ENCODE data around the gene SPACA7.

SPACA7 gene

DNA sequence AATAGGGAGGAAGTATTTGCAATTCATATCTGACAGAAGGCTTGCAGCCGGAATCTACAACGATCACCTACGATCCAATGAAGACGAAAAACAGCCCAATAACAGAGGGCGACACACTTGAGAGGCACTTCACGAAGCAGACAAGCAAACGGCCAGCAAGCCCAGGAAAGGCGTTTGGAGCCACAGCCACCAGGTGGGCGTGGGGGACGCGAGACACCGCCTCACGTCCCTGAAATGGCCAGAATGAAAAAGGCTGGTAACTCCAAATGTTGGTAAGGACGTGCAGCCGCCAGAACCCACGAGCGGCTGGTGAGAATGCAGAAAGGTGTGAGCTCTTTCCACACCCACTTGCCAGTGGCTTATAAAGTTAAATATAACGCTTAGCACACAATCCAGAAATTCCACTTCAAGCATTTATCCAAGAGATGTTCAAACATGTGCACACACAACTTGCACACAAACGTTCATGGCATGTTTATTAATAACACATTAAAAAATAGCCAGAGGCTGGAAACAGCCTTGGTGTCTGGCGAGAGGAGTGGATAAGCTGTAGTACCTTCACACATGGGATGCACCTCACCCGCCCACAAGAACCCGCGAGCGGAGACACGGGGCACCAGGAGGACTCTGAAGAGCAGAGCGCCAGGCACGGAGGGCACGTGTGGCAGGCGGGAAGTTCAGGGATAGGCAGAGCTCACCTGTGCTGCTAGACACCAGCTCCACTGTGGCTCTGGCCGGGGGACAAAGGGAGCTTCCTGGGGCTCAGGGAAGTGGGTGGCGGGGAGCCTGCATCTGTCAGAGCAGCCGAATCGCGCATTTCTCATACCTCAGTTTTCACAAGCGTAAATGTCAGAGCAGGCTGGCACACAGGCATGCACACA is 89.3 kb downstream of the SPACA7 start:
- no peak for DNase-seq (ENCODE audit: low read depth in 2 of 2)

DNA sequence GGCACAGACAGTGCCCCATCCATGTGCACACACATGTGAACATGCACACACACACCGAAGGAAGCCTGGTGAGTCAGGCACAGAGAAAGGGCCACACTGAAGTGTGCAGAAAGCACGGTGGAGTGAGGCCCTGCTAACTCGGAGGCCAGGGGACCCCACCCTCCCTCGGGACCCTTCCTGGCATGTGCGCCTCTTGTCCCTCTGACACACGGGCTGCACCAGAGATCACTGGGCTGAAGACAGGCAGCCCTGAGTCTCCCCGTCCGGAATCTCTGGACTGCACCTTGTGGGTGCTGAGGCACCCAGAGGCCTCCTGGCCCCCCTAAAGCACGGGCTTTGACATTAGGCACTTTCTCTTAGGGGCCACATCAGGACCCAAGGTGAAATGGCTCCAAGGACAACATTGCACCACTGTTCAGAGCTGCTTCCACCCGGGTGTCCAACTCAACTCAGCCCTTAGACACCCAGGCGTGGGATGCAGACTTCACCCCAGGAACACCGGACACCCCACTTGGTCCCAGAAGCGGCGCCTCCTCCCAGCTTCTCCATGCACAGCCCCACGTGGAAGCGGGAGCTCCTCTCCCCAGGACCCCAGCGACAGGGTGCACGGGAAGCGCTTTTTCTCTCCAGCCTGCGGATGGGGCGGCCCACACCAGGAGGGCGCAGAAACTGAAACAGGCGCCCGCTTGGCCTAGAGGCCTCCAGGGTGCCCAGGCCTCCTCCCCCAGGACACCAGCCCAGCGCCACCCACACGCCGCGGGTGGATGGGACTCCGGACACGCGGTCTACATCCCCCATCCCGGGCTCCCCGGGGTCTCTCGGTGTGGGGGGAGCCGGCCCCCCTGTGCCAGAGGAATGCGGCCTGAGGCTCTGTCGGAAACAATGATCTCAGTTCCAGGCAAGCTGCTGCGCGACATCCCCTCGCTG is 90.2 kb downstream of the SPACA7 start:
- no peak for DNase-seq (ENCODE audit: low read depth in 2 of 2)

GRCh38 chr13:112467236-112467635 is 91.1 kb downstream of the SPACA7 start:
- no peak for DNase-seq (ENCODE audit: low read depth in 2 of 2)

DNA sequence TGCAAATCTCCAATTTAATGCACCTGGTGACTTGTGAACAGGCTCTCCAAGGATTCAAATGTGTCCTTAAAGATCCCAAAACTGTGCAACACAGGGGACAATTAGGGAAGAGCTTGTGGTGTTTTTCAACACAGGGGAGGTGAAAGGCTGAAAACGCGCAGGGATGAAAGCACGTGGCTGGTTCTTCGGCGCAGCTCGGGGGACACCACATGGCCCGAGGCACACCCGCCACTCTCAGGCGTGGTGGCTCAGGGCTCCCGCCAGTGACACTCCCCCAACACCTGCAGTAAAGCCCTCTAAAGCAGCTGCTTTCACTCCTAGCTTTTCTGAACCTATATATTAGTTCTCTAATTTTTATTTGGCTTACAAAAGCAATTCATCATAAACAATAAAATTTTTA is 91.9 kb downstream of the SPACA7 start:
- DNase-seq (ENCODE audit: low read depth in 2 of 2) = no peak

DNA sequence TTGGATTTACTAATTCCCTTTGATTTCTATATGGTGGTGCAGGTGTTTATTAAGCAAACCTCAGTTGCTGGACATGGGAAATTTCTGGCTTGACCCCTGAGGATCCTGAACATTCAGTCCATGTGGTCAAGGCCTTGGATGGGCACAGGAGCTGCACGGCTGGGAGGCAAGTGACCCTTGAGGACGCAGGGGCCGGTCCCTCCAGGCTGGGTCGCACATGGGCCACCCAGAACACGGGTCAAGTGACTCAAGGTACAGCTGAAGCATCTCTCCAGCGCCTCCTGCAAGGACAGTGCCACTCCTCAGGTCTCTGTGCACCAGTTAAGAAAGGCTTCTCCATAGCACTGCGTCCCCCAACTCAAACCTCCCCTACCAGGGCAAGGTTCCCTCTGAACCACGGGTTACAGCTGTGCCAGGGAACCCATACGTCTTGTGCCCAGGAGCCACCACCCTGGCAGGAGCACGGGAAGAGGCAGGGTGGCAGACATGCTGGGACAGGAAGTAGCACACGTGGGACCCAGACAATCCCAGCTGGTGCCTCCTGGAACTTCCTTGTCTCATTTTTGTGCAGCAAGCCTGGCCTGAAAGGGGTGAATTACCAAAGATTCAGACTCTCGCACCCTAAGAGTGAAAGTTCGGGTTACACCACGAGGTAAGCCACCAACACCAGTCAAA is 93.1 kb downstream of the SPACA7 start:
- no peak for DNase-seq (ENCODE audit: low read depth in 2 of 2)

DNA sequence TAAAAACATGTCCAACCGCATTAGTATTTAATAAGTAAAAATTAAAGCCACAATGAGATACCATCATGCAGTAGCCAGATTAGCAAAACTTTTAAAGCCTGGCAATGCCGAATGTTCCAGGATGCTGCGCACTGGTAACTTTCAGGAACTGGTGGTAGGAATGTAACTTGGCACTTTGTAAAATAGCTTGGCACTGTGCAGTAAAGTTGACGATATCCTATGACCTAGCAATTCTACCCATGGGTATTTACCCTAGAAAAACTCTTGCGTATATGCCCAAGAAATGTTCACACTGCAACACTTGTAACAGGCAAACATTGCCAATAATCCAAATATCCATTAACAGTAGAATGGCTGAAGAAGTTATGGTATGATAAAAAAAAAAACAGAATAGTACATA is 97.7 kb downstream of the SPACA7 start:
- no peak for DNase-seq (ENCODE audit: low read depth in 2 of 2)

GRCh38 chr13:112474869-112475268 is 98.7 kb downstream of the SPACA7 start:
- no peak for DNase-seq (ENCODE audit: low read depth in 2 of 2)

GRCh38 chr13:112475889-112476288 is 99.7 kb downstream of the SPACA7 start:
- no peak for DNase-seq (ENCODE audit: low read depth in 2 of 2)

DNA sequence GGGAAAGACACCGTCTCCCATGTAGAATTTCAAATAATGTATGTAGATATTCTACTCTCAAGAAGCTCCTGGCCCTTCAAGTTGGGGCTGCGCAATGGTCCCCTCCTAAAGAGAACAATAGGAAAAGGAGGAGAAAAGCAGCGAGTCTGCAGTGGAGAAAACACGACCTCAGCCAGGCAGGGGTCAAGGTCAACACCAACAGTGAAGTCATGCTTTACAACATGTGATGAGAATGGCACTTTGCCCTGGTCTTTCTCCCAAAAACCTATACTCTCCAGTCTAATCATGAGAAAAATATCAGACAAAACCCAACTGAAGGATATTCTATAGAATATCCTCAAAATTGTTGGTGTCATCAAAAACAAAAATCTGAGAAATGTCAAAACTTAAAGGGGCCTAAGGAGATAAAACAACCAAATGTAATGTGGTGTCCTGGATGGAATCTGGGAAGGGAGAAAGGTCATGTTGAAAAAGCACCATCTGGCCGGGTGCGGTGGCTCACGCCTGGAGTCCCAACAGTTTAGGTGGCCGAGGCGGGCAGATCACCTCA is 101.0 kb downstream of the SPACA7 start:
- DNase-seq (ENCODE audit: low read depth in 2 of 2) = no peak

DNA sequence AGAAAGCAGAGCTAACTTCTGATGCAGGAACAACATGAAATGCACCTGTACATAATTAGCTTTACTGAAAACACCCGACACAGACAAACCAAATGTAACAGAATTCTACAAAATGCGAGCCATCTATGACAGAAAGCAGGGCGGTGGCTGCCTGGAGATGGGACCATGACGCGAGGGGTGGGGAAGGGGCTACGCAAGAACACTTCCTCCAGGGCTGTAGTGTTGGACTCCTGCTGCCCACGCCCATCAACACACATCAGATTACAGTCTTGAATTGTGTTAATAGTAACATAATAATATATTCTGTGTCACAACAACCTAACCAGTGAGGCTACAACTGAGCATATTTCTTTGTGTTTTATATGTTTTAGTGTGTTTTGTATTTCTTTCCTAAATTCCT is 103.2 kb downstream of the SPACA7 start:
- no peak for DNase-seq (ENCODE audit: low read depth in 2 of 2)

DNA sequence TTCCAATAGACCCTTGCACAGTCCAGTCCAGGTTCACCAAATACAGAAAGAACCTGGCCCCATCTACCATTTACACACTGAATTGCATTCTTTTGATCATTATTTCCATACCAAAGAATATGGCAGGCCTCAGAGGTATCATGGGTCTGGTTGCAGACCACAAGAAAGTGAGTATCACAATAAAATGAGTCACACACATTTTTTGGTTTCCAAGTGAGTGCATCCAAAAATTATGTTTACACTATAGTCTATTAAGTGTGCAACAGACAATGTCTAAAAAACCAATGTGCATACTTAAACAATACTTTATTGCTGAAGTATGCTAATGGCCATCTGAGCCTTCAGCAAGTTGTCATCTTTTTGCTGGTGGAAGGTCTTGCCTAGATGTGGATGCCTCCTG is 105.3 kb downstream of the SPACA7 start:
- DNase-seq (ENCODE audit: low read depth in 2 of 2) = no peak

DNA sequence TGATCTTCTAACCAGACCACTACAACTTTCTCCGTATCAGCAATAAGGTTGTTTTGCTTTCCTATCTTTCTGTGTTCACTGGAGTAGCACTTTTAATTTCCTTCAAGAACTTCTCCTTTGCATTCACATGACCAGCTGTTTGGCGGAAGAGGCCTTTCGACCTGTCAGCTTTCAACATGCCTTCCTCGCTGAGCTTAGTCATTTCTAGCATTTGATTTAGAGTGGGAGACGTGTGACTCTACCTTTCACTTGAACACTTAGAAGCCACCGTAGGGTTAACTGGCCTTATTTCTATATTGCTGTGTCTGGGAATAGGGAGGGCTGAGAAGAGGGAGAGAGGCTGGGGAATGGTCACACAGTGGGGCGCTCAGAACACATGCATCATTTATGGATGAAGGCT is 107.1 kb downstream of the SPACA7 start:
- DNase-seq (ENCODE audit: low read depth in 2 of 2) = no peak
